ENCODE data around the gene RAB3IL1. TPM values are rescaled to one million over a fixed set of nuclear protein-coding genes. Genes with fewer than 3 reads are reported as not detected.
A peak's percentile ranks its signal among the peaks of the same experiment; 100 is the strongest.

RAB3IL1 gene
- total RNA-seq, 4 donors from 2014 or later: 6.5 to 27.7 (median 15.2) TPM

DNA sequence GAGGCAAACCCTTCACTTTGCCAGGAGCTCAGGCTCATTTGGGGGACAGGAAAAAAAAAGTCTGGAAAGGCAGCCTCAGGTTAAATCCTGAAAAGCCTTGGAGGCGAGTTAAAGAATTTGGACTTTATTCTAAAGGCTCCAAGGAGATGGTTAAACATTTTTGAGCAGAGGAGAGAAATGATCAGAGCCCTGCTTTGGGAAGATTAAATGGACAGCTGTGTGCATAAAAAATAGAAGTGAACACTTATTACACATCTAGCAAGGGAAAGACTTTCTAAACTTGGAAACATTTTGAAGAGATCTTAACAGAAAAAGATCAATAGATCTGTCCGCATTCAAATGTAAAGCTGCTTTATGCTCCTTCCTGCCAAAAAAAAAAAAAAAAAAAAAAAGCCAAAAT lies 8.4 kb upstream of the RAB3IL1 start:
- no peaks in the 10 kb centered on the region for H3K9me3 ChIP-seq
- no peak overlapping the region for H3K27ac ChIP-seq
- H3K36me3 ChIP-seq: no peaks in the 10 kb centered on the region
- intact Hi-C loops (cut with DNase I): no loop called here
- H3K4me1 ChIP-seq: peaks cover 3 to 23% of the 10 kb centered on the region in 2 donors
- TF ChIP-seq, protein P1, sequence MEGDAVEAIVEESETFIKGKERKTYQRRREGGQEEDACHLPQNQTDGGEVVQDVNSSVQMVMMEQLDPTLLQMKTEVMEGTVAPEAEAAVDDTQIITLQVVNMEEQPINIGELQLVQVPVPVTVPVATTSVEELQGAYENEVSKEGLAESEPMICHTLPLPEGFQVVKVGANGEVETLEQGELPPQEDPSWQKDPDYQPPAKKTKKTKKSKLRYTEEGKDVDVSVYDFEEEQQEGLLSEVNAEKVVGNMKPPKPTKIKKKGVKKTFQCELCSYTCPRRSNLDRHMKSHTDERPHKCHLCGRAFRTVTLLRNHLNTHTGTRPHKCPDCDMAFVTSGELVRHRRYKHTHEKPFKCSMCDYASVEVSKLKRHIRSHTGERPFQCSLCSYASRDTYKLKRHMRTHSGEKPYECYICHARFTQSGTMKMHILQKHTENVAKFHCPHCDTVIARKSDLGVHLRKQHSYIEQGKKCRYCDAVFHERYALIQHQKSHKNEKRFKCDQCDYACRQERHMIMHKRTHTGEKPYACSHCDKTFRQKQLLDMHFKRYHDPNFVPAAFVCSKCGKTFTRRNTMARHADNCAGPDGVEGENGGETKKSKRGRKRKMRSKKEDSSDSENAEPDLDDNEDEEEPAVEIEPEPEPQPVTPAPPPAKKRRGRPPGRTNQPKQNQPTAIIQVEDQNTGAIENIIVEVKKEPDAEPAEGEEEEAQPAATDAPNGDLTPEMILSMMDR (IDR thresholded peaks at IDR 0.05): no peak
- no peak for TF ChIP-seq POLR2A (IDR thresholded peaks at IDR 0.05)
- no peaks in the 10 kb centered on the region for H3K27me3 ChIP-seq
- DNase-seq: no peak
- H3K4me3 ChIP-seq (replicated peaks in 1 of 3): no peak overlapping the region
- WGBS, 2 donors: 91% methylated on average over 2 of the region's 2 CpGs

GRCh38 chr11:61924064-61924455 lies 6.7 kb upstream of the RAB3IL1 start:
- 58 to 83% methylated on average over 5 to 6 of the region's 6 CpGs for WGBS, 2 donors
- peak overlapping the region; percentile 59 to 84 (median 71) for H3K27ac ChIP-seq
- H3K36me3 ChIP-seq: no peaks in the 10 kb centered on the region
- intact Hi-C loops (cut with DNase I): no loop called here
- DNase-seq: no peak
- H3K27me3 ChIP-seq: no peaks in the 10 kb centered on the region
- no peaks in the 10 kb centered on the region for H3K9me3 ChIP-seq
- H3K4me1 ChIP-seq: peaks cover 3 to 38% of the 10 kb centered on the region in 2 donors
- TF ChIP-seq, protein P1 (IDR thresholded peaks at IDR 0.05): no peak
- TF ChIP-seq POLR2A (IDR thresholded peaks at IDR 0.05): no peak
- H3K4me3 ChIP-seq (replicated peaks in 1 of 3): no peak overlapping the region

- no peak for TF ChIP-seq POLR2A (IDR thresholded peaks at IDR 0.05)
- TF ChIP-seq, protein P1 (IDR thresholded peaks at IDR 0.05): no peak
- WGBS, 2 donors: 61 to 69% methylated on average over 11 to 12 of the region's 18 CpGs
- Histone ChIP-seq H3K27me3 (no peaks in the 10 kb centered on the region), H3K9me3 (no peaks in the 10 kb centered on the region), H3K4me3 (replicated peaks in 1 of 3) (no peak overlapping the region), H3K27ac (peak overlapping the region; percentile 59 to 84 (median 71)), H3K36me3 (no peaks in the 10 kb centered on the region), H3K4me1 (peaks cover 3 to 43% of the 10 kb centered on the region in 2 donors)
- intact Hi-C loops (cut with DNase I): no loop called here
- peak; percentile 33 to 44 for DNase-seq
Measured at GRCh38 chr11:61923166-61924063, 6.0 kb upstream of the RAB3IL1 start.

DNA sequence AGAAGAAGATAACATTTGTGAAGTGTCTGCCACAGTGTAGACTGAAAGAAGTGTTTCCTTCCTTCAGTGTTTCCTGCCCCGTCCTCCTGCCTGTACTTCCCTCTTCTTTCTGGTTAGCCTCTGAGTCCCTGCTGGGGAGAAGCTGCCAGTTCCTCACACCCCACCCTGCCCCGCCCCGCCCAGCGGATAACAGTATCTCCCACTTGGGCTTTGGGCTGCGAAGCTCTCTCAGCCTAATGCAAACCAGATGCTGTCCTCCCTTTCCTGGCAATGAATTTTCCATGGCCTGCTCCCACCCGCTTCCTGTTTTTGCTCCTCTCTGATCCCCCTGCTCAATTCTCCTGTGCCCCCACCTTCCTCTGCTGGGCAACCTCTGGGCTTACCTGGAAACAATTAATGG lies 5.2 kb upstream of the RAB3IL1 start:
- no peaks in the 10 kb centered on the region for H3K9me3 ChIP-seq
- H3K36me3 ChIP-seq: no peaks in the 10 kb centered on the region
- peaks cover 3 to 51% of the 10 kb centered on the region in 2 donors for H3K4me1 ChIP-seq
- 65 to 68% methylated on average over 6 of the region's 6 CpGs for WGBS, 2 donors
- H3K4me3 ChIP-seq (replicated peaks in 1 of 3): no peak overlapping the region
- DNase-seq: peak in 1 of 2 donors; percentile 33
- H3K27ac ChIP-seq: peak overlapping the region; percentile 59 to 84 (median 71)
- H3K27me3 ChIP-seq: no peaks in the 10 kb centered on the region
- TF ChIP-seq, protein P1 (IDR thresholded peaks at IDR 0.05): no peak
- TF ChIP-seq POLR2A (IDR thresholded peaks at IDR 0.05): no peak
- intact Hi-C loops (cut with DNase I): no loop called here

DNA sequence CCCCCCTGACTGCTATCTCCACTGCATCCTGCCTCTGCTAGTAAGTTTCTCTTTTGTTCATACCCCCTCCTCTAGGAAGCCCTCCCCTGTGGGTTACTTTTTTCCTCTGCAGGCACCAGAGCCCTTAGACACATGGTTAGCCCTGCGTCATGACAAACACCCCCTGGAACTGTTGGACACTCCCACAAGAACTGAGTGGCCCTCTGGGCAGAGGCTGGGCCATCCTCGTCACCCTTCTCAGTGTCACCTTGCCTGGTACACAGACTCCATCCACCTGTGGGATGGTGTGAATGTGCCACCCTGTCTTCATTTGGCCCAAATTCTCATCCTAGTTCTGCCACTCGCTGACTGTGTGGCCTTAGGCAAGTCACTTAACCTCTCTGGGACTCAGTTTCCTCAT lies 4.1 kb upstream of the RAB3IL1 start:
- no peak for TF ChIP-seq POLR2A (IDR thresholded peaks at IDR 0.05)
- TF ChIP-seq, protein P1 (IDR thresholded peaks at IDR 0.05): no peak
- Histone ChIP-seq H3K4me3 (replicated peaks in 1 of 3) (no peak overlapping the region), H3K27ac (peak overlapping the region in 1 of 3 donors; percentile 84), H3K9me3 (no peaks in the 10 kb centered on the region), H3K27me3 (no peaks in the 10 kb centered on the region), H3K36me3 (no peaks in the 10 kb centered on the region), H3K4me1 (peaks cover 3 to 58% of the 10 kb centered on the region in 2 donors)
- WGBS, 2 donors: 86 to 90% methylated on average over 3 of the region's 3 CpGs
- intact Hi-C loops (cut with DNase I): no loop called here
- no peak for DNase-seq
